Mesothelial cell of epicardium (in vitro differentiated cells): ENCODE measurements around the gene OBSCN. TPM values are rescaled to one million over a fixed set of nuclear protein-coding genes. Genes with fewer than 3 reads are reported as not detected.
"Not testable (repeated sequence)": the region's sequence is repeated elsewhere in the genome, so short reads cannot be mapped to it uniquely, and the experiment has no call there.

Source experiments
- DNase-seq, 2 experiments: peaks; one replicate each; pipeline ENCODE4 v3.0.0; 2021; ENCODE audit warnings: low spot score in 2 of 2; ENCODE audit not compliant: unreplicated experiment in 2 of 2
- H3K27ac Mint-ChIP-seq: 2 replicates; pipeline ENCODE4 v1.8.0; 2021; ENCODE audit warnings: mixed read lengths
- H3K27me3 Mint-ChIP-seq: 2 replicates; pipeline ENCODE4 v1.8.0; 2021; ENCODE audit warnings: low read depth, mixed read lengths
- H3K36me3 Mint-ChIP-seq: 2 replicates; pipeline ENCODE4 v1.8.0; 2021; ENCODE audit warnings: mixed read lengths
- H3K4me1 Mint-ChIP-seq: 2 replicates; pipeline ENCODE4 v1.8.0; 2021; ENCODE audit warnings: mixed read lengths
- H3K4me3 Mint-ChIP-seq: 2 replicates; pipeline ENCODE4 v1.8.0; 2021; ENCODE audit warnings: mild to moderate bottlenecking, moderate library complexity, mixed read lengths
- H3K9me3 Mint-ChIP-seq: 2 replicates; pipeline ENCODE4 v1.8.0; 2021; ENCODE audit warnings: mixed read lengths
- total RNA-seq: library from RNA; stranded (reverse); gene quantifications from 3 replicates; pipeline ENCODE4 v1.2.1, GENCODE V29; 2021
- TF ChIP-seq, protein P1 (sequence below): fragments of 200-600 bp; sonication (generic); IDR thresholded peaks from one replicate; pipeline ENCODE4 v1.5.0; 2021; ENCODE audit warnings: antibody characterized with exemption; ENCODE audit not compliant: unreplicated experiment

The OBSCN gene
- total RNA-seq, 1 donor from 2014 or later: 113 TPM

DNA sequence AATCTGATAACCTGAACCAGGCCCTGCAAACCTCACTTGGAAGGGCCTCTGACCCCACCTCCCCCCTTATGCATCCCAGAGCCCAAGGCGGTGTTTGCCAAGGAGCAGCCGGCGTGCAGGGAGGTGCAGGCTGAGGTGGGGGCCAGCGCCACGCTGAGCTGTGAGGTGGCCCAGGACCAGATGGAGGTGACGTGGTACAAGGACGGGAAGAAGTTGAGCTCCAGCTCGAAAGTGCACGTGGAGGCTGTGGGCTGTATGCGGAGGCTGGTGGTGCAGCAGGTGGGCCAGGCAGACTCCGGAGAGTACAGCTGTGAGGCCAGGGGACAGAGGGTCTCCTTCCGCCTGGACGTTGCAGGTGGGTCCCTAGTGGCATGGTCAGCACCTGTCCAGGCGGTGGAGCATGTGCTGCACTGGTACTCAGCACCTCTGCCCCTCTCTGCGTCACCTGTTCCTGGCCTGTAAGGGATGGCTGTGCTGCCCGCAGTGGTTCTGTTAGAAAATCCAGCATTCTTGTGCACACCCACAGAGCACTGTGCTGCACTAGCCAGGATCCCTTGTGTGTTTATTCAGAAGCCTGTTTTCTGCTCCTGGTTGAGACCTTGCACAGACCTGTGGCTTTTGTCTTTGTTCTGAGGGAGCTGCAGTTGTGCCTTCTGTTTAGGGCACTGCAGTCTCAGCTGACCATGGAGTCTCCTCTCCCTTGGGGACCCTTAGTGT is 11.6 kb downstream of the OBSCN start:
- Mint-ChIP-seq H3K4me1 (no peaks in the 10 kb centered on the region), H3K27me3 (no peaks in the 10 kb centered on the region), H3K9me3 (no peaks in the 10 kb centered on the region), H3K36me3 (peaks cover 38% of the 10 kb centered on the region), H3K27ac (no peak overlapping the region), H3K4me3 (no peak overlapping the region)
- DNase-seq: no peak
- TF ChIP-seq, protein P1, sequence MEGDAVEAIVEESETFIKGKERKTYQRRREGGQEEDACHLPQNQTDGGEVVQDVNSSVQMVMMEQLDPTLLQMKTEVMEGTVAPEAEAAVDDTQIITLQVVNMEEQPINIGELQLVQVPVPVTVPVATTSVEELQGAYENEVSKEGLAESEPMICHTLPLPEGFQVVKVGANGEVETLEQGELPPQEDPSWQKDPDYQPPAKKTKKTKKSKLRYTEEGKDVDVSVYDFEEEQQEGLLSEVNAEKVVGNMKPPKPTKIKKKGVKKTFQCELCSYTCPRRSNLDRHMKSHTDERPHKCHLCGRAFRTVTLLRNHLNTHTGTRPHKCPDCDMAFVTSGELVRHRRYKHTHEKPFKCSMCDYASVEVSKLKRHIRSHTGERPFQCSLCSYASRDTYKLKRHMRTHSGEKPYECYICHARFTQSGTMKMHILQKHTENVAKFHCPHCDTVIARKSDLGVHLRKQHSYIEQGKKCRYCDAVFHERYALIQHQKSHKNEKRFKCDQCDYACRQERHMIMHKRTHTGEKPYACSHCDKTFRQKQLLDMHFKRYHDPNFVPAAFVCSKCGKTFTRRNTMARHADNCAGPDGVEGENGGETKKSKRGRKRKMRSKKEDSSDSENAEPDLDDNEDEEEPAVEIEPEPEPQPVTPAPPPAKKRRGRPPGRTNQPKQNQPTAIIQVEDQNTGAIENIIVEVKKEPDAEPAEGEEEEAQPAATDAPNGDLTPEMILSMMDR: no peak

DNA sequence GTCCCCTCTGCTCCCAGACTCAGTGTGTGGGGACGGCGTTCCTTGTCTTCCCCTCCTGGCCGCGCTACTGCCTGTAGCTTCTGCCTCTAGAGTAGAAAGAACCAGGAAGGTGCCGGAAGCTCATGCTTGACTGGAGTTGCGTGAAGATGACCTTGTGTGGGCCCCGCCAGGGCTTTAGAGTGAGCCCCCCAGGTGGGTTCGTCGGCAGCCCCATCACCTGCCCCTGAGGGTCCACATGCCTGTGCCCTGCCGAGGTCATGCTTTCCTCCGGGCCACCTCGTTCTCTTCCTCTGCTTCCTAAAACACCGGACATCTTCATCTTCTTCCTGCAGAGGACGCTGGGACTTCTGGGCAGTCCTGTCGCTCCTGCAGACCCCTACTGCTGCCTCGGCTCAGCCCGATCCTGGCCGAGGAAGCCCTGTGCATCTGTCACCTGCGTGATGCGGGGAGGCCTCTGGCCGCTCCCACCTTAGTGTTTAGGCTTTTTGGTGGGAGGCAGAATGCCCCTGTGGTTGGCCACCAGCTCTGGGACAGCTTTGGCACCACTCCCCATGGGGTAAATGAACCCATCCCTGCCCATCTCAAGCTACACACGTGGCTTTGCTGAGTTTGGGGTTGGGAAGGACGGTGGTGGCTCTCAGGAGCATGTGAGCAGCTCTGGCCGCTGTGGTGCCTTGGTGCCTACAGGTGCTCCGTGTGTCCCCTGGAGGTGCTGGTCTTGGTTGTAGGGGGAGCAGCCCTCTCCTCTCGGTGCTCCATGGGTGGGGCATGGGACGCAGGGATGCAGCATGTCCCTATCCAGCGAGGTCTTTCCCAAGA is 12.3 kb downstream of the OBSCN start:
- Mint-ChIP-seq H3K27ac (no peak overlapping the region), H3K4me3 (no peak overlapping the region), H3K27me3 (no peaks in the 10 kb centered on the region), H3K9me3 (no peaks in the 10 kb centered on the region), H3K4me1 (no peaks in the 10 kb centered on the region), H3K36me3 (peaks cover 46% of the 10 kb centered on the region)
- no peak for DNase-seq
- TF ChIP-seq, protein P1: no peak

DNA sequence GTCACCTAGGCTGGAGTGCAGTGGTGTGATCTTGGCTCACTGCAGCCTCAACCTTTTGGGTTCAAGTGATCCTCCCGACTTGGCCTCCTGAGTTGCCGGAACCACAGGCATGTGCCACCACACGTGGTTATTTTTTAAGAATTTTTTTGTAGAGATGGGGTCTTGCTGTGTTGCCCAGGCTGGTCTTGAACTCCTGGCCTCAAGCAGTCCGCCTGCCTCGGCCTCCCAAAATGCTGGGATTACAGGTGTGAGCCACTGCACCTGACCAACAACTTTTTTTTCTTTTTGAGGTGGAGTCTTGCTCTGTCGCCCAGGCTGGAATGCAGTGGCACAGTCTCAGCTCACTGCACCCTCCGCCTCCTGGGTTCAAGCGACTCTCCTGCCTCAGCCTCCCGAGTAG is 13.3 kb downstream of the OBSCN start:
- DNase-seq, H3K4me3 Mint-ChIP-seq, H3K27ac Mint-ChIP-seq, H3K4me1 Mint-ChIP-seq, H3K9me3 Mint-ChIP-seq, H3K27me3 Mint-ChIP-seq: not testable (repeated sequence)
- peaks cover 53% of the 10 kb centered on the region for H3K36me3 Mint-ChIP-seq

DNA sequence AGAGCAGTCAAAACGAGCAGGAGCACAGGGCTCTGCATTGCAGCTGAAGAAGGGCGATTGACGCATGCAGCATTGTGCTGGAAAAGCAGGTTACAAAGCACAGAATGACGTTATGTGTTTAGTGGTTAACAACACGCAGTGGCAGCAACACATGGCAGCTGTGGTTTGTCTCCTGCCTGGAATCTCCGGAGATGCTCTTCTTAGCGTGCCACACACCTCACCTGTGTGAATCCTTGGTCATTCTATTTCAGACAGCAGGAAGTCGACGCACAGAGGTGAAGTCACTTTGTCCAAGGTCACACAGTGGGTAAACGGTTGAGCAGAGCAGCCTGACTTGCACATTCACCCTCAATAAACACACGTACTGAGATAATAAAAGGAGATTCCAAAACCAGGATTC is 14.7 kb downstream of the OBSCN start:
- no peak for DNase-seq
- TF ChIP-seq, protein P1: no peak
- H3K4me1 Mint-ChIP-seq: no peaks in the 10 kb centered on the region
- peaks cover 59% of the 10 kb centered on the region for H3K36me3 Mint-ChIP-seq
- no peak overlapping the region for H3K27ac Mint-ChIP-seq
- H3K9me3 Mint-ChIP-seq: no peaks in the 10 kb centered on the region
- no peak overlapping the region for H3K4me3 Mint-ChIP-seq
- H3K27me3 Mint-ChIP-seq: no peaks in the 10 kb centered on the region

DNA sequence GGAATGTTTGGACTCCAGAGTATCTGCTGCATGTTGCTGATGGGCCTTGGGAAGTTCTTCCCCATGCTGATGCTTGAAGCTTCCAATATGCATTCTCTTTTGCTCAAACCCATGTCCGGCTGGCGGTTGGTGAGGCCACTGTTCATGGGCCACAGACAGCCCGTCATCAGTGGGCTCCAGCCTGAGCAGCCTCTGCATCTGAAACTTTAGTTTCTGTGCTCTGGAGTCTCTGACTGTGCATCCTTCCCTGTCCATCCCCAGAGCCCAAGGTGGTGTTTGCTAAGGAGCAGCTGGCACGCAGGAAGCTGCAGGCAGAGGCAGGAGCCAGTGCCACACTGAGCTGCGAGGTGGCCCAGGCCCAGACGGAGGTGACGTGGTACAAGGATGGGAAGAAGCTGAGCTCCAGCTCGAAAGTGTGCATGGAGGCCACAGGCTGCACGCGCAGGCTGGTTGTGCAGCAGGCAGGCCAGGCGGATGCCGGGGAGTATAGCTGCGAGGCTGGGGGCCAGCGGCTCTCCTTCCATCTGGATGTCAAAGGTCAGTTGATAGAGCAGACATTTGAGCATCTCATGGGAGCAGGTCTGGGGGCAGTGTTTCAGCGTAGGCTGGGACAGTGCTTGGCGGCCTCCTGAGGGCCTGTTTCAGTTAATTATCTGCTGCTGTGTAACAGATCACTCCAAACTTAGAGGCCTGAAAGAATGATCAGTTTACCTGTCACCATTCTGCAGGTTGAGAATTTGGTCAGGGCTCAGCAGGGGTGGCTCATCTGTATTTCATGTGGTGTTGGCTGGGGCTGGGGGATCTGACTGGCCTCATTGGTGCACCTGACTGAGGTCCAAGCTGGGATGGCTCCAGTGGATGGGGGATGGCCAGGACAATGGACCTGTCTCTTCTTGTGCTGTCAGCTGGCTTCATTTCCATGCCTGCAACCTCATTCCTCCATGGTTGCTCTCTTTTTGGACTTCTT is 16.6 kb downstream of the OBSCN start:
- DNase-seq: no peak
- H3K27ac Mint-ChIP-seq: no peak overlapping the region
- no peaks in the 10 kb centered on the region for H3K27me3 Mint-ChIP-seq
- no peaks in the 10 kb centered on the region for H3K4me1 Mint-ChIP-seq
- TF ChIP-seq, protein P1: no peak
- no peaks in the 10 kb centered on the region for H3K9me3 Mint-ChIP-seq
- H3K4me3 Mint-ChIP-seq: no peak overlapping the region
- H3K36me3 Mint-ChIP-seq: peaks cover 67% of the 10 kb centered on the region
